Peyer's patch (tissue), 4 donors: ENCODE data around the gene P2RX1.

Source experiments
- POLR2A ChIP-seq, 2 donors: fragments of 450-650 bp; IDR thresholded peaks; one replicate each; pipeline ENCODE4 v1.5.1; 2017; ENCODE audit warnings: antibody characterized with exemption in 2 of 2, mild to moderate bottlenecking in 2 of 2, moderate library complexity in 2 of 2
- TF ChIP-seq, protein P1 (sequence below), 6 experiments: fragments of 450-650 bp in 4 of 6; fragments of 200-600 bp in 2 of 6; sonication (generic) in 1 of 6; IDR thresholded peaks; one replicate each; pipeline ENCODE4 v1.5.1; 2017 to 2019; ENCODE audit warnings: antibody characterized with exemption in 6 of 6, mild to moderate bottlenecking in 3 of 6, moderate library complexity in 1 of 6

DNA sequence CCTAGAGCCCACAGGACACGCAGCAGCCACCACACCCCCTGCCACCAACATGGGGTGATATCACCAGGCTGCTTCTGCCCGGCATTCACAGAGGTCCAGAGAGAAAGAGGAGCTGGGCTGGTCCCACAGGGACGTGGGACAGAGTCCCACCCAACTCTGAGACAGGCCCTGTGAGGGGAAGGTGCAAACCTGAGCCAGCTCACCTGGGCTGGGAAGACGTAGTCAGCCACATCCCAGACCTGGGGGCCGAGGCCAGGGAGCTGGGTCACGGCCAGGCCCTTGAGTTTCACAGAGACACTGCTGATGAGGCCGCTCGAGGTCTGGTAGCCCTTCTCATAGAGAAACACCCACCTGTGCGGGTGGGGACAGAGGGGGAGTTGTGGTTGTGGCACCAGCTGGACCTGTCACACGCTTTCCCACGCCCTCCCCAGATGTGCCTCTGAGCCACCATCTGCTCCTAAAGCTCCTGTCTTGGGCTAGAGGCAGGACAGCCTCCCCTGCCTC lies 11.2 kb downstream of the P2RX1 start:
- no peak for TF ChIP-seq POLR2A (IDR thresholded peaks at IDR 0.05)
- TF ChIP-seq, protein P1, sequence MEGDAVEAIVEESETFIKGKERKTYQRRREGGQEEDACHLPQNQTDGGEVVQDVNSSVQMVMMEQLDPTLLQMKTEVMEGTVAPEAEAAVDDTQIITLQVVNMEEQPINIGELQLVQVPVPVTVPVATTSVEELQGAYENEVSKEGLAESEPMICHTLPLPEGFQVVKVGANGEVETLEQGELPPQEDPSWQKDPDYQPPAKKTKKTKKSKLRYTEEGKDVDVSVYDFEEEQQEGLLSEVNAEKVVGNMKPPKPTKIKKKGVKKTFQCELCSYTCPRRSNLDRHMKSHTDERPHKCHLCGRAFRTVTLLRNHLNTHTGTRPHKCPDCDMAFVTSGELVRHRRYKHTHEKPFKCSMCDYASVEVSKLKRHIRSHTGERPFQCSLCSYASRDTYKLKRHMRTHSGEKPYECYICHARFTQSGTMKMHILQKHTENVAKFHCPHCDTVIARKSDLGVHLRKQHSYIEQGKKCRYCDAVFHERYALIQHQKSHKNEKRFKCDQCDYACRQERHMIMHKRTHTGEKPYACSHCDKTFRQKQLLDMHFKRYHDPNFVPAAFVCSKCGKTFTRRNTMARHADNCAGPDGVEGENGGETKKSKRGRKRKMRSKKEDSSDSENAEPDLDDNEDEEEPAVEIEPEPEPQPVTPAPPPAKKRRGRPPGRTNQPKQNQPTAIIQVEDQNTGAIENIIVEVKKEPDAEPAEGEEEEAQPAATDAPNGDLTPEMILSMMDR (IDR thresholded peaks at IDR 0.05), result no peak
